Forelimb muscle (tissue), 1 donor: Measurements from ENCODE around the gene HOXD12. TPM values are rescaled to one million over a fixed set of nuclear protein-coding genes. Genes with fewer than 3 reads are reported as not detected.

Source experiments
- DNase-seq: peaks from one replicate; pipeline ENCODE4 v3.0.0-alpha.2; 2013; ENCODE audit warnings: low read depth
- polyA plus RNA-seq: library from polyadenylated mRNA; unstranded; fragments of 120-200 nt; gene quantifications from one replicate; pipeline ENCODE4 v1.2.1, GENCODE V29; 2013; ENCODE audit not compliant: insufficient read length

Gene HOXD12
- polyA plus RNA-seq, 1 donor: not detected

DNA sequence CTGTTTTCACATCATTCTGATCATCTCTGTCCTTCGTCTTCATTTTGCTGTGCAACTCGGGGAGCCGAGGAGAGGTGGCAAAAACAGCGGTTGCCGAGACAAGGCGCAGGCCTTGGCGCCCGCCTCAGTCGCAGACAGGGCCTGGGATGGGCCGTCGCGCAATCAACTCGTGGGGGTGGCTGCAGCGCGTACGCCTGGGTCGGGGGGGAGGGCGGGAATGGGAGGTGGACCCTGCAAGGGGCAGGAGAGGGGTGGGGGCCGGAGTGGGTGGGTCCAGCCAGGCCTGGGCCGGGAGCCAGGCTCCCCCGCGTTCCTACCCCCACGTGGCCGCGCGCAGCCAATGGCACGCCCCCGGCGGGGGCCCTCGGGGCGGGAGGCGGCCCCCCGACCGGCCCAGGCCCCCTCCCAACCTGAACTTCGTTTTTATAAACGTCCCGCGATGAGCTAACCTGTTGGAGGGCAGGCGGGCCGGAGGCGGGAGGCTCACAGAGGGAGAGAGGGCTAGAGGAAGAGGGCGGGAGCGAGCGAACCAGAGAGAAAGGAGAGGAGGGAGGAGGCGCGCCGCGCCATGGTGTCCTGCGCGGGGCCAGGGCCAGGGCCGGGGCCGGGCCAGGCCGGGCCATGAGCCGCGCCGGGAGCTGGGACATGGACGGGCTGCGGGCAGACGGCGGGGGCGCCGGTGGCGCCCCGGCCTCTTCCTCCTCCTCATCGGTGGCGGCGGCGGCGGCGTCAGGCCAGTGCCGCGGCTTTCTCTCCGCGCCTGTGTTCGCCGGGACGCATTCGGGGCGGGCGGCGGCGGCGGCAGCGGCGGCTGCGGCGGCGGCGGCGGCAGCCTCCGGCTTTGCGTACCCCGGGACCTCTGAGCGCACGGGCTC is 7.1 kb upstream of the HOXD12 start, which contains the start of gene HOXD13:
TSS of gene HOXD13 (plus strand) at position 452 of the 875 bp plus-strand sequence. CDS start at position 622, 170 bp downstream.
- DNase-seq: no peak

DNA sequence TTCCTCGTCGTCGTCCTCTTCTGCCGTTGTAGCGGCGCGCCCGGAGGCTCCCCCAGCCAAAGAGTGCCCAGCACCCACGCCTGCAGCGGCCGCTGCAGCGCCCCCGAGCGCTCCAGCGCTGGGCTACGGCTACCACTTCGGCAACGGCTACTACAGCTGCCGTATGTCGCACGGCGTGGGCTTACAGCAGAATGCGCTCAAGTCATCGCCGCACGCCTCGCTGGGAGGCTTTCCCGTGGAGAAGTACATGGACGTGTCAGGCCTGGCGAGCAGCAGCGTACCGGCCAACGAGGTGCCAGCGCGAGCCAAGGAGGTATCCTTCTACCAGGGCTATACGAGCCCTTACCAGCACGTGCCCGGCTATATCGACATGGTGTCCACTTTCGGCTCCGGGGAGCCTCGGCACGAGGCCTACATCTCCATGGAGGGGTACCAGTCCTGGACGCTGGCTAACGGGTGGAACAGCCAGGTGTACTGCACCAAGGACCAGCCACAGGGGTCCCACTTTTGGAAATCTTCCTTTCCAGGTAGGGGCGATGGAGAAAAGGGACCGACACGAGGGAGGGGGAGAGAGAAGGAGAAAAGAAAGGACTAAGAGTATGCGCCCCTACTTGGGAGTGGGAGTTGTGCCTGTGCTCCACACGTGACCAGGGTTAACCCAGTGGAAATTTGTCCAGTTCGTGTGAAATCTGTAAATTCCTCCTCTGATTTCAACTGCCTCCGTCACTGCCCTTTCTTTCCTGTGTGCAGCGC is 6.3 kb upstream of the HOXD12 start:
- no peak for DNase-seq

DNA sequence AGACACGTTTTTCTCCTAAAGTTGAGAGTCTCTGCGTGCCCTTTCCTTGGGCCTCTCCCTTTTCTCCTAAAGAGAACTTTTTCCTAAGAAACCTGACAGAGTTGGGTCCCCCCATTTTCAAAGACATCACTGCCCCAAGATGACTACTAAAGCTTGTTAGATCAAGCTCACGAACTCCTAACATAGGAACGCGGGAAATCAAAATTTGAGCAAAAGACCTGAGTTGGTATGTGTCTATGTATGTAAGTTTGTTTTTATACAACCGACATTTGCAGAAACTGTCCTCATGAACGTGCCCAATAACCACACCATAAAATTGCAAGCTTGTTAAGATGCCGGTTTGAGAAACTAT is 5.7 kb upstream of the HOXD12 start:
- no peak for DNase-seq

DNA sequence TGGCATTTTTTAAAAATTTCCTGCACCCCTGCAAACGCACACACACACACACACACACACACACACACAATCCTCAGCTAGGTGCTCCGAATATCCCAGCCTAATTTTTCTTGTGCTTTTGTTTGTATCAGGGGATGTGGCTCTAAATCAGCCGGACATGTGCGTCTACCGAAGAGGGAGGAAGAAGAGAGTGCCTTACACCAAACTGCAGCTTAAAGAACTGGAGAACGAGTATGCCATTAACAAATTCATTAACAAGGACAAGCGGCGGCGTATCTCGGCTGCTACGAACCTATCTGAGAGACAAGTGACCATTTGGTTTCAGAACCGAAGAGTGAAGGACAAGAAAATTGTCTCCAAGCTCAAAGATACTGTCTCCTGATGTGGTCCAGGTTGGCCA is 5.2 kb upstream of the HOXD12 start:
- no peak for DNase-seq

DNA sequence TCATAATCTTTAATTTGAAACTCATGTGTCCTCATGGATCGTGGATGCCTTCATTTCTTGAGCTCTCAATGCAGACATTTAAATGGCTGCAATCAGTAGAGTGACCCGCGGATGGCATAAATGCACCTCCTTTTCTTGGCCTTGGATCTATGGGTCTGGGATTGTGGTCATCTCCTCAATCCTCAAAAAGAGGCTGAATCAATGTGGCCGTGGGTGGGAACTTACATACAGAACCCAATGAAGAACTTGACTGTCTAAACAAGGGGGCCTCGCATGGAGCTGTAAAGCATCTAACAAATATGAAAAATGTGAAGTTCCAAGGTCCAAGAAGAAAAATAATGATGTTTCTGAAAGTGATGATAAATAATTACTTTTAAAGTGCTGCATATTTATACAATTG is 4.2 kb upstream of the HOXD12 start:
- DNase-seq: no peak

DNA sequence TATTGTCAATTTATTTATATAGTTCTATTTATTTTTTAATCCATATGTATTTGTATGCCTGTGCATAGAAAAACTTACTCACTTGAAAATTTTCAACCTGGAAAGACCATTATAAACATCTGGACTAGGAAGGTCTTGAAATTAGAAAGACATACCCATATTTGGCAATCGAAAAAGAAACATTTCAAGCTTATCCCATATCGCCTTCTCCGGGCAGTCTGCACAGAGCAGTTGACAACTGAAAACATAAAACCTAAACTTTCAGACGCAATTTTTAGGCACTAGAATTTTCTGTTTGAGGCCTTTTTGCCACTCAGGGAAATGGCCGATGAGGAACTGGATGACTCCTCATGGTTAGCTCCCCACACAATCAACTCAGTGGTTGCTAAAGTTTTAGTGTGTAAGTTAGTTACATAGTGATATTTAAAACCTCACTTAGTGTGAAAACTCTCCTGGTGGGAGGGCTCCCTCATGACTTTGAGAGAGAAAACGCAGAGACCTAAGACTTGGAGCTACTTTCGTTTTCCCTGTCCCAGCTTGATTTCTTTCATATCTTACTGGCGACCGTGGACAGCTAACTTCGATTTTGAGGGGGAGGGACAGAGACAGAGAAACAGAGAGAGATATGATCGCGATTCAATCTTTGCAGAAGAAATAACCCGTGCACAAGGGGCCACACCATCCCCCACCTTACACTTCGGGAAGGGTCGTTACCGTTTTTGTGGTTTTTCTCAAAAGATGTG is 3.2 kb upstream of the HOXD12 start:
- no peak for DNase-seq

DNA sequence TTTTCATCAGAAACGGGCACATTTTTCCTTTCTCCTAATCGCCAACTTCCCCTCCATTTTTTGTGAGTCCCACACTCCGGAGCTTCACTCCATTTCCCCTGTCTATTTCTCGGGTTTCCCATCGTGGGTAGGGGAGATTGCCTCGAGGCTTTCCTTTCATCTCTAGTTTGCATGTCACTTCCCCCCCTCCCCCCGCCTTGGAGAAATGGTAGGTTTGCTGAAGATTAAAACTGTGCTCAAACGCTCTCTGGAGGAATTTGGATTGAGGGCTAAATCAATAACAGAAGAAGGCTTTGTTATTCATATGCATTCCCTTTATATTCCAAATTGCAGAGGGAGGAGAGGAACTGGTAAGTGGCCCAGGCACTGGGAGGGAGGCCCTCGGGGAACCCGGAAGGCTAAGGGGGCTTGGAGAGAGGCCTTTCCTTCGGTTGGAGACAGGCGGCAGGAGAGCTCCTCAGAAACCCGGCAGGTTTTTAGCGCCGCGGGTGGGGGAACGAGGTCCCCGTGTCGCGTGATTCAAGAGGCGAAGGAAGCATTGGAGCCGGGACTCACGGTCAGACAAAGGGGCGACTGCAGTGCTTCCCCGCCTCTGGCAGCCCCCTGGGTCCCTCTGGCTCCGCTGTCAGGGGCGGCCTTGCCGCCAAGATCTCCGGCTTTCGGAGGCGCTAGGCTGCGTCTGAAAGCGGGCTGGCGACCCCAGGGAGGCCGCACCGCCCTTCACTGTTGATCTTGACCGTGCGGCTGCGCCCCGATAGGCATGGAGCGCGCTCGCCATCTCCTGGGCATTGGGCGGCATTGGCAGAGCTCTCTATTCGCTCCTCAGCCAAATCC is 2.4 kb upstream of the HOXD12 start:
- no peak for DNase-seq

DNA sequence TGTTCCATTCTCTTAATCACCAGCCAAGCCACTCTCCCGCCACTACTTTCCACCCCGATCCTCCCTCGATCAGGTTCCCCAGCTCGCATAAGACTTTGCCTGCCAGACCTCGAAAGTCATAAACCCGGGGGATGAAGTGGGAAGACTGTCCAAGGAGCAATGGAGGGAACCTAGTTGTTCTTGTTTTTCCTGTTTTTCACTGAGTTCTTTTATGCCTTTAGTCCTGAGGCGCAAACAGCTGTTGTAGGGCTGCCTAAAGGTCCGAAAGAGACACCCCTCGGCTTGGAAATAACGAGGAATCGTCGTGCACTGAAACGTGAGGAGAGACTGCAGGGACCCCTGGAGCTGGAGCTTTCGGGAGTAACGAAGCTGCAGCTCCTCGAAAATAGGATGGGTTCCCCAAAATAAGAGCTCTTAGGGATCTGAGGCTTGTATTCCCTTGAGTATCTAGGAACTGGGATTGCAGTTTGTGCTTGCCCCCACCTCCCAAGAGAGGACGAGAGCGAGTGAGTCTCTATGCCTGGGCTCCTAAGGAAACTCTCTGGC is 1.7 kb upstream of the HOXD12 start:
- no peak for DNase-seq

DNA sequence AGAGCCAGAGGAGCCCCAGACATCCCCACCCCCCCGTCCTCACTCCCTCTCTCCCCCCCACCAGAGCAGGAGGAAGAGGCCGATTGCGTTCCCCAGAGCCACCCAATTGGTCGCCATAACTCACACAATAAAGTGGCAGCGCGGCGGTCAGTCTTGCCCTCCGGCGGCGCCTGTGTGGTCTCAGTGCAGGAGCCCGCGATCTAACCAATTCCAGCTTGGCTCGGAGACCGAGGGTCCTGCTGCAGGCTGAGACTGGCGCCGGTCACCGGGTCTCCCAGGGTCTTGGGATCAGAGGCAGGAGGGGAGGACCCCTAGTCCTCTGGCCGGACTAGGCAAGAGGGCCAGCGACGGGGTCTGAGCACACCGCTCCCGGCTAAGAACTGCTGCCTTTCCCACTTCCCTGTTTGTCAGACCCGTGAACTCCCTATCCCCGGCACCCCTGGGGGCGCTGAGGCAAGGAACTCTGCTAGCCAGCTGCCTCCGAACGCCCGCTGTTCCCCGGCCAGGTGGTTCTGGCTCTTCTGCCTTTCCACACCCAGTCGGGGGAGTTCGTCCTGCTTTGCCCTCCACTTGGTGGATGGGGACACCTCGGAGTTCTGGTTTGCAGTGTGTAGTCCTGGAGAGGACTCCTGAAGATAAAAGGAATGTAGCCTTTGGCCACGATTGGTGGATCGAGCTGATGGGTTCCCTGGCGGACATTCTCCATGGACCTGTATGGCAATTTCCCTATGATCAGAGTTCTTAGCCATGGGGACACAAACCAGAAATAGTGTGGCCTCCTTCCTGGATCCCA is 1.0 kb upstream of the HOXD12 start:
- DNase-seq: no peak

DNA sequence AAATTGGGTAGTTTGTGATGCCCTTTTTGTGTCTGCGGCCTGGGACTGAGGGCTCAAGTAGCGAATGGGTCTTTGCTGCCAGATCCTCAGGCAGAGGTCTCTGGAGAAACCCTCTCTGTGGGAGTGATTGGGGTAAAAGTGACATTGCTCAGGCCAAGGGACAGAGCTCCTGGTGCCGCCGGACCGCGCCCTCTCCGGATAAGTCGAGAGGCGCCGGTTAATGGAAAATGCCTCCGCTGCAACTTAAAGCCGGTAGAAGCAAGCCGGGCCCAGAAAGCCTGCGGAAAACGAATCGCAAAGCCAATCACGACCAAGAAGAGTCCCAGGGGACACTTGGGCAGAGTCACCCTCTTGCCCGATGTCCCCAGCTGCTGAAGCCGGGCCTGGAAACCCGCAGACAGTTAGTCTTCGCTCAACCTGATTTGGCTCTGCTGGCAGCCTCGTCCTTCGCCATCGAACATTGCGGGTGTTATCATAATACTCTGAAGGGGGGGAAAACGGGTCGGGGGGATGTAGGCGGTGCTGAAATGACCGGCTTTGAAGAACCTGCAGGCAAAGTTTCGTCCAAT is 352 bp upstream of the HOXD12 start:
- no peak for DNase-seq

DNA sequence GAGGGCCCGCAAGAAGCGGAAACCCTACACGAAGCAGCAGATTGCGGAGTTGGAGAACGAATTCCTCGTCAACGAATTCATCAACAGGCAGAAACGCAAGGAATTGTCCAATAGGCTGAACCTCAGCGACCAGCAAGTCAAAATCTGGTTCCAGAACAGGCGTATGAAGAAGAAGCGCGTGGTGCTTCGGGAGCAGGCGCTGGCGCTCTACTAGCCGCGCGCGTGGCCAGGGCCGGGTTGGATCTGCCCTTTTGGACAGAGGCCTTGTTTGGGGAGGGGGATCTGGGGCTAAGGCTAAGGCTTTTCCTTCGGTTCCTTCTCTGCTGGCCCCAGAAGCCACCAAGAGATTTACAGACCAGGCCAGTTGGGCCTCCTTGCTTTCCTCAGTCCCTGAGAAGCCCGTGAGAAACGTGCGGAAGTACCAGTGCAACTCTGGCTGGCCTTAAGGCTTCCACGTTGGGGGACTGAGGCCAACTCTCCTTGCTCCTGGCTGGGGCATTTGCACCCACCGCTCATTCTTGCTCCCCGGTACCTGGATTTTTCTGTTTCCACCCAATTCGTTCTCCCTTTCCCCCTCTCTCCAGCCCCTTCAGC is 1.0 kb downstream of the HOXD12 start:
- no peak for DNase-seq

DNA sequence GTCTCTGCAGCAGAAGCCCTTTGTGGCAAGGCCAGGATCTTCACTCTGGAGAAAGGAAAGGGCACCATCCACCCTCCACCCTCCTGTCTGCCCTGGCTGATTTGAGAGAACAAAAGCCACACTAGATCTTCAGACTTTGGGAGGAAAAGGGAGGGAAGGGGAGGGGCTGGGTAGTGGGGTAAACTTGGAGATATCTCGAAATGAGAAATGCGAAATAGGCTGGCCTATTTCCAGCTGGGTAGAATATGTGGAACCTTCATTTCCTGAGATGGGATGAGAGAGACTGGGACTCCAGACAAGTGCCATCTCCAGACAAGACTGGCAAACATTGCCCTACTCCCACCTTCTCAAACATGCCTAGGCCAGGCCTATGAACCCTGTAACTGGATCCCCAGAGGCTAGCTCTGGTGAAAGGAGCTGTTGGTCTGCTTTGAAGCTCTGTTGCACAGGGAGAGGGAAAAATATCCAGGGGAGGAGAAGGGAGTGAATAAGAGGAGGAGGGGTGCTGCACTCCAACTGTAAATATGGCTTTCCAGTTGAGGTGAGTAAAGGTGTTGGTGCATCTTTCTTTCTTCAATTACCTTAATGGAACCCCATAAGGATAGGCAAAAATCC is 1.7 kb downstream of the HOXD12 start:
- DNase-seq: no peak

DNA sequence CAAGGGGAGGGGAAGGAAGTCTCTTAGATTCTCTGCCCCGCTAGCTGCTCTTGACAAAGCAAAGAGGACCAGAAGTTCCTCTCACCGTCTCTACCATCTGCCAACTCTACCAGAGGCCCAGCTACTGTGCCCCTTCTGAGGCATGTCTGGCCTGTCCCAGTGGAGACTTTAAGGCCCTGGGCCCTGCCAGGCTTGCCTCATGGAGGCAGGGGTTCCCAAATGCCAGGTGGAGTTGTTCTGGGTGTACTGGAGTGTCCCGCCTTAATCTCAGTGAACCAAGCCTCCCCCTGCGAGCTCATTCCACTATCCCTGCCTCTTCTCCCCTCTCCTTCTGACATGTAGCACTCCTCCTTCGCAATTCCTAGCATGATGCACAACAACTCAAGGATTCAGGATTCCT is 2.2 kb downstream of the HOXD12 start:
- no peak for DNase-seq

DNA sequence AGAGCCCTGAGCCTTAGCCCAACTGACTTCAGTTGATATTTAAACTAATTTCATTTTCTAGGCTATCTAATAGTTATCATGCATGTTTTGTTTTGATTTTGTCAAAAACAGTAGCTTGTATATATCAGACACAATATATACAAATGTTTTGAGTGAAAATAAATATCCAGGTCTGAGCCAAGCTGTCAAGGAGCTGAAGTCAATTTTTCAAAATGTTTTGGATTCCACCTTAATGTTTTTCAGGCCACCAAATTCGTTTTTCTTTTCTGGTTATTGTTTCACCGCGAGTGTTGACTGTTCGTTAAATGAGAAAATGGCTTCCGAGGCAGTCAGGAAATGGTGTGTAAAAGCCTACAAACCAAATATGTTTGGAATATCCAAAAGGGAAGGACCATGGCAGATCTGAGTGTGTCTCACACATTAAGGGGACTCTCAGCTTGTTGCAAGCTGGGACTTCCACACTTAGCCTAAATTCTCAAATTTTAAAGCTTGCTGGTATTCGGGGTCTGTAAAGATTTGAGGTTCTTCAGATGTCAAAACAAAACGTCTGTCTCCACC is 2.8 kb downstream of the HOXD12 start:
- no peak for DNase-seq

DNA sequence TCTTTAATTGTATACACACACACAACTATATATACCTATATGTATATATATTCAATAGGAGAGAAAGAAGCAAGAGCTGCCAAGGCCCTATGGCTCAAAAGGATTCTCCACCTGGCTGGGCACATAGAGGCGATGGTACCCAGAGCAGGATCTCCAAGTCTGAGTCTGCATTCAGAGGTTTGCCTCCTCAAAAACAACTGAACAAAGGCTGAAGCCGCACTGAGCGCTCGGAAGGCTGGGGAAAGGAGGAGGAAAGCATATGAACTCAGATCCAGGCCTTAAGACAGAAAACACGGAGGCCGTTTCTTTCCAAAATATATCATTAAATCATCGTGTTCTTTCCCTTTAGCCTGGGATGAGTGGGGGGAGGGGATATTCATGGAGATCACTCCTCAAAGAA is 3.6 kb downstream of the HOXD12 start:
- DNase-seq: no peak

DNA sequence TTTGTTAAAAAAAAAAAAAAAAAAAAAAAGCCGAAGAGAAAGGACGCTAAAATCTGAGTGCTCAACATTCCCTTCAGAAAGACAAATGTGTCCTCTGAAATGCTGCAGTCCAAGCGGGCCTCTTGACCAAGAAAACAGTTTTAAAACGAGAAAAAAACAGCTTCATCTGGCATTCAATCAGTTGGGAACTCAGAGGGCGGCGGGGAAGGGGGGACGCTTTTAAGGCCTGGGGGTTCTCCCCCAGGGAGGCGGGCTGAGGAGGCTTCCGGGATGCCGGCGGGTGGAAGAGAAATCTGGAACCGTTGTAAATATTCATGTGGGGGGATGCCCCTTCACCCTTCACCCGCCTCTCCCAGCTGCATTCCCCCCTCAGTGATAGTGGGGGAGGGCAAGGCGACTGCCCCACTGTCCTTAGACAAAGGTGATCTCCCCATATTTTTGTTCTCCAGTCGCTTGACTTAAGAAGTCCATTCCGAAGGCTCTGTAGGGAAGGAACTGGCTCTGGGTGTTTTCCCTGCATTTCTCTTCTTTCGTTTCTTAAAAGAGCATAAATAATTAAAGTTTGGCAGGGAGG is 4.2 kb downstream of the HOXD12 start:
- no peak for DNase-seq

DNA sequence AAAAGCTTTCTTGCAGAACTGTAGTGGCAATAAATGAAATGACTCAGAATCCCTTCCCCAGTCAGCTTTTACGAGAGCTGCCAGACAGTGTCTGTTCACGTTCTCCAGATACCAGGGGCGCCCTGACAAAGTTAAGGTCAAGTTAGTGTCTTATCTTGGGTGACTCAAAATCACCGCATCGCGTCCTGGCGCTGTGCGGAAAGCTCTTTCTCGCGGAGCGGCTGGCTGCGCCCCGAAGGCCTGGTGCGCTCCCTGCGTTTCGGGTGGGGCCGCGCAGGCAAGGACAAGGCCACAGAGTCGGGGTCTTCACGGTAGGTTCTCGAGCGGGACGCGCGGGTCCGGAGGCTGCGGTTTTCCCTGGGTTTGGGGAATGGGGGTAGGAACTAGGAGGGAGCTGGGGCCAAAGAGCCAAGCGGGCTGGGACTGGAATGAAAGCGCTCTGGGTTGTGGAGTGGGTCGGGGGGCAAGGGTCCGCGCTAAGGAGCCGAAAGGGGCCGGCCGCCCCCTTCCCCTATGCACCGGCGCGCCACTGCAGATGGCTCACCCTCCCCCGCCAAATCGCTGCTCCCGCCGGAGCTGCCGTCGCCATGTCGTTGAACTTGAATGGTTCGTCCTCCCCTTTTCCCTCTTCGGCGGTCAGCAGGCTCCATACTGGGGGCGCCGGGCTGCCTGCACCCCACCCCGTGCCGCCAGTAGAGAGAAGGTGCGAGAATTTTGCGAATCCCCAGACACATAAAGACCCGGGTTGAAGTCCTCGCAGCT is 4.9 kb downstream of the HOXD12 start:
- no peak for DNase-seq
